Panc1 (cell line): ENCODE measurements around the gene PLGRKT.

Experiments used
- POLR2AphosphoS5 ChIP-seq: IDR thresholded peaks from 2 replicates; pipeline ENCODE4 v1.6.1; 2012; ENCODE audit warnings: mild to moderate bottlenecking, low read depth, low read length, moderate library complexity
- TCF7L2 ChIP-seq: IDR thresholded peaks from 2 replicates; pipeline ENCODE4 v1.6.1; 2011; ENCODE audit warnings: mild to moderate bottlenecking, low read depth, low read length, inconsistent platforms
- TF ChIP-seq, protein P1 (sequence below): fragments of 450-650 bp; IDR thresholded peaks from 2 replicates; pipeline ENCODE4 v1.5.1; 2017; ENCODE audit warnings: mild to moderate bottlenecking

- TF ChIP-seq, protein P1, sequence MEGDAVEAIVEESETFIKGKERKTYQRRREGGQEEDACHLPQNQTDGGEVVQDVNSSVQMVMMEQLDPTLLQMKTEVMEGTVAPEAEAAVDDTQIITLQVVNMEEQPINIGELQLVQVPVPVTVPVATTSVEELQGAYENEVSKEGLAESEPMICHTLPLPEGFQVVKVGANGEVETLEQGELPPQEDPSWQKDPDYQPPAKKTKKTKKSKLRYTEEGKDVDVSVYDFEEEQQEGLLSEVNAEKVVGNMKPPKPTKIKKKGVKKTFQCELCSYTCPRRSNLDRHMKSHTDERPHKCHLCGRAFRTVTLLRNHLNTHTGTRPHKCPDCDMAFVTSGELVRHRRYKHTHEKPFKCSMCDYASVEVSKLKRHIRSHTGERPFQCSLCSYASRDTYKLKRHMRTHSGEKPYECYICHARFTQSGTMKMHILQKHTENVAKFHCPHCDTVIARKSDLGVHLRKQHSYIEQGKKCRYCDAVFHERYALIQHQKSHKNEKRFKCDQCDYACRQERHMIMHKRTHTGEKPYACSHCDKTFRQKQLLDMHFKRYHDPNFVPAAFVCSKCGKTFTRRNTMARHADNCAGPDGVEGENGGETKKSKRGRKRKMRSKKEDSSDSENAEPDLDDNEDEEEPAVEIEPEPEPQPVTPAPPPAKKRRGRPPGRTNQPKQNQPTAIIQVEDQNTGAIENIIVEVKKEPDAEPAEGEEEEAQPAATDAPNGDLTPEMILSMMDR, result no peak
- no peak for TF ChIP-seq POLR2AphosphoS5
- no peak for TF ChIP-seq TCF7L2
These were observed 7.7 kb downstream of the PLGRKT start for GRCh38 chr9:5429873-5430564.
